Endothelial cell of umbilical vein (primary cell): ENCODE measurements around the gene KCNH2. TPM values are rescaled to one million over a fixed set of nuclear protein-coding genes. Genes with fewer than 3 reads are reported as not detected.

Experiments
- BruUV-seq: library from RNA; stranded (reverse); fragments of 400-500 nt; replicated peaks from 2 replicates; lab custom pipeline; 2021; lab: Mats Ljungman, UMichigan
- CTCF ChIA-PET: fragments of 300-600, 350-600 bp; sonication (Branson Sonifier 250); formaldehyde crosslinking; loops from one replicate; lab custom pipeline; 2021; ENCODE audit warnings: antibody characterized with exemption, inconsistent platforms; lab: Charles Lee
- POLR2A ChIA-PET: fragments of 300-600, 350-600 bp; sonication (Branson Sonifier 250); formaldehyde crosslinking; loops from one replicate; lab custom pipeline; 2021; ENCODE audit warnings: antibody characterized with exemption, inconsistent platforms; lab: Charles Lee
- DNase-seq: peaks from one replicate; pipeline ENCODE4 v3.0.0-alpha.2; 2011; ENCODE audit warnings: low read depth, low spot score
- FAIRE-seq: peaks from 2 replicates; lab custom pipeline; 2011; peaks lifted over from hg19 to GRCh38; lab: Jason Lieb, UNC
- H2AFZ ChIP-seq: 2 replicates; pipeline ENCODE4 v1.6.0; 2012; ENCODE audit warnings: low read depth, low read length, control low read depth, inconsistent platforms
- H3K27ac ChIP-seq: 2 replicates; pipeline ENCODE4 v1.5.1; 2011; ENCODE audit warnings: low read depth, mild to moderate bottlenecking, control low read depth, low read length, moderate library complexity; ENCODE audit not compliant: insufficient read depth
- H3K27me3 ChIP-seq, 2 experiments: 2 replicates each; pipeline versions ENCODE4 v1.6.0 to v1.6.1; 2011; ENCODE audit warnings: low read length in 2 of 2, mixed read lengths in 1 of 2; ENCODE audit not compliant: control insufficient read depth in 2 of 2, insufficient read depth in 2 of 2
- H3K36me3 ChIP-seq, 2 experiments: 2 replicates in 1 of 2; 3 replicates in 1 of 2; pipeline ENCODE4 v1.5.1; 2011; ENCODE audit warnings: low read length in 2 of 2, mild to moderate bottlenecking in 1 of 2, moderate library complexity in 1 of 2; ENCODE audit not compliant: control insufficient read depth in 2 of 2, insufficient read depth in 2 of 2; ENCODE audit errors: extremely low read depth in 1 of 2
- H3K4me1 ChIP-seq: 3 replicates; pipeline ENCODE4 v1.5.1; 2011; ENCODE audit warnings: mild to moderate bottlenecking, low read length; ENCODE audit not compliant: control insufficient read depth, insufficient read depth; ENCODE audit errors: extremely low read depth
- H3K4me2 ChIP-seq: 2 replicates; pipeline ENCODE4 v1.6.1; 2011; ENCODE audit warnings: low read length, control low read depth, mixed read lengths; ENCODE audit not compliant: insufficient read depth
- H3K4me3 ChIP-seq, 3 experiments: fragments of 200-600 bp in 1 of 3; sonication (generic), shearing (Covaris generic) in 1 of 3; replicated peaks in 1 of 3; 2 replicates each; pipeline ENCODE4 v1.5.1; 2011 to 2016; ENCODE audit warnings: control low read depth in 3 of 3, low read length in 3 of 3, mild to moderate bottlenecking in 2 of 3, inconsistent platforms in 1 of 3, low read depth in 1 of 3, moderate library complexity in 1 of 3; ENCODE audit not compliant: insufficient read depth in 1 of 3
- H3K79me2 ChIP-seq: 2 replicates; pipeline ENCODE4 v1.6.0; 2012; ENCODE audit warnings: low read length, inconsistent platforms; ENCODE audit not compliant: control insufficient read depth, insufficient read depth
- H3K9ac ChIP-seq: replicated peaks from 2 replicates; pipeline ENCODE3; 2011; ENCODE audit warnings: low read length, control low read depth; ENCODE audit not compliant: insufficient read depth; ENCODE audit errors: extremely low read depth
- H3K9me1 ChIP-seq: replicated peaks from 3 replicates; pipeline ENCODE4 v1.6.0; 2011; ENCODE audit warnings: mild to moderate bottlenecking, low read length; ENCODE audit not compliant: control insufficient read depth, insufficient read depth; ENCODE audit errors: extremely low read depth
- H3K9me3 ChIP-seq: replicated peaks from 2 replicates; pipeline ENCODE4 v1.5.1; 2012; ENCODE audit warnings: low read length, inconsistent platforms; ENCODE audit not compliant: control insufficient read depth, insufficient read depth
- H4K20me1 ChIP-seq: replicated peaks from 2 replicates; pipeline ENCODE3; 2011; ENCODE audit warnings: mild to moderate bottlenecking, low read length; ENCODE audit not compliant: control insufficient read depth, insufficient read depth; ENCODE audit errors: extremely low read depth
- CTCF ChIP-seq, 2 donors: IDR thresholded peaks; 1 replicate in 1 of 2; 2 replicates in 1 of 2; pipeline ENCODE4 v1.5.1; 2011; ENCODE audit warnings: low read length in 2 of 2, mild to moderate bottlenecking in 2 of 2, moderate library complexity in 2 of 2, control low read depth in 1 of 2, inconsistent platforms in 1 of 2, low read depth in 1 of 2; ENCODE audit not compliant: insufficient read depth in 1 of 2; ENCODE audit errors: extremely low read depth in 1 of 2
- EZH2 ChIP-seq: IDR thresholded peaks from 2 replicates; pipeline ENCODE4 v1.6.1; 2012; ENCODE audit warnings: borderline replicate concordance, low read depth, mild to moderate bottlenecking, moderate library complexity, low read length, inconsistent platforms; ENCODE audit not compliant: severe bottlenecking
- FOS ChIP-seq: IDR thresholded peaks from 2 replicates; pipeline ENCODE4 v1.6.1; 2011; ENCODE audit warnings: mild to moderate bottlenecking, low read length, moderate library complexity, borderline replicate concordance; ENCODE audit not compliant: insufficient read depth
- MYC ChIP-seq: IDR thresholded peaks from one replicate; pipeline ENCODE4 v1.6.1; 2011; ENCODE audit warnings: mild to moderate bottlenecking, low read depth, low read length
- POLR2AphosphoS5 ChIP-seq: IDR thresholded peaks from 2 replicates; pipeline ENCODE4 v1.6.1; 2012; ENCODE audit warnings: low read depth, mild to moderate bottlenecking, control low read depth, low read length, moderate library complexity; ENCODE audit not compliant: insufficient read depth
- dilution Hi-C: fragments of 300-500 bp; cut with MboI; formaldehyde crosslinking; loops from one replicate; pipeline ENCODE4 v1.15.0; 2019; ENCODE audit warnings: low sequenced_read_pairs; ENCODE audit not compliant: extremely low pct_ligation_motif_present
- intact Hi-C: fragments of 100-400 bp; cut with micrococcal nuclease; formaldehyde crosslinking; loops from one replicate; pipeline ENCODE4 v1.10.0; 2022
- polyA plus RNA-seq, 4 experiments: library from polyadenylated mRNA; depleted of rRNA in 3 of 4; stranded (reverse) in 3 of 4; unstranded in 1 of 4; fragments of >200 nt; gene quantifications; 2 replicates each; pipeline versions ENCODE4 v1.2.1 to v1.2.3, GENCODE V29; 2011 to 2012; ENCODE audit warnings: missing spikeins in 1 of 4
- total RNA-seq: library from RNA; stranded (reverse); gene quantifications from 2 replicates; pipeline ENCODE4 v1.2.3, GENCODE V29; 2021
- TF ChIP-seq, protein P1 (sequence below): IDR thresholded peaks from 2 replicates; pipeline ENCODE4 v1.6.1; 2011; ENCODE audit not compliant: insufficient read depth, insufficient read length

The KCNH2 gene
- total and polyA plus RNA-seq, 2 donors (not counting 3 experiments of a cell fraction or from before 2014, with no cell fraction given): 0.03 to 0.09 TPM

- CTCF ChIA-PET: interaction anchor here (2.1 kb wide), 1 partner anchor 30 kb away, joined by 5 read pairs; no protein-coding TSS in a partner anchor
- peaks cover 15 to 22% of the 10 kb centered on the region in 2 experiments for H3K27me3 ChIP-seq
Observed at GRCh38 chr7:150954201-150954985, 23.7 kb downstream of the KCNH2 start.

GRCh38 chr7:150953061-150953997 lies 24.8 kb downstream of the KCNH2 start:
- CTCF ChIA-PET: interaction anchor here (2.1 kb wide), 1 partner anchor 31 kb away, joined by 5 read pairs; no protein-coding TSS in a partner anchor
- no peak overlapping the region for H3K27ac ChIP-seq
- H3K4me3 ChIP-seq: no peak overlapping the region
- dilution Hi-C loops (no loop called here), intact Hi-C loops (no loop called here)
- H3K79me2 ChIP-seq: no peaks in the 10 kb centered on the region
- POLR2A ChIA-PET: no interaction called here
- peaks cover 5 to 14% of the 10 kb centered on the region in 2 experiments for H3K27me3 ChIP-seq
- no peak for FAIRE-seq
- H4K20me1 ChIP-seq: no peaks in the 10 kb centered on the region
- H3K4me1 ChIP-seq: no peaks in the 10 kb centered on the region
- DNase-seq: no peak
- H3K9me1 ChIP-seq: no peaks in the 10 kb centered on the region
- no peaks in the 10 kb centered on the region for H3K36me3 ChIP-seq
- no peaks in the 10 kb centered on the region for H3K9me3 ChIP-seq
- BruUV-seq: no TSS peak
- H2AFZ ChIP-seq: no peak overlapping the region
- no peak overlapping the region for H3K9ac ChIP-seq
- TF ChIP-seq, protein P1, sequence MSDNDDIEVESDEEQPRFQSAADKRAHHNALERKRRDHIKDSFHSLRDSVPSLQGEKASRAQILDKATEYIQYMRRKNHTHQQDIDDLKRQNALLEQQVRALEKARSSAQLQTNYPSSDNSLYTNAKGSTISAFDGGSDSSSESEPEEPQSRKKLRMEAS: no peak
- TF ChIP-seq EZH2 (no peak), MYC (no peak), CTCF (IDR thresholded peaks at IDR 0.05; ENCODE audit: extremely low read depth in 1 of 2, insufficient read depth in 1 of 2, low read depth in 1 of 2, low read length in 2 of 2) (no peak), POLR2AphosphoS5 (no peak)
- H3K4me2 ChIP-seq: no peak overlapping the region

More at GRCh38 chr7:150954201-150954985, 23.7 kb downstream of the KCNH2 start:
- no peak overlapping the region for H3K4me2 ChIP-seq
- dilution Hi-C loops: no loop called here
- no peaks in the 10 kb centered on the region for H3K9me3 ChIP-seq
- DNase-seq (no peak), FAIRE-seq (no peak)
- TF ChIP-seq FOS (no peak), MYC (no peak), POLR2AphosphoS5 (no peak)
- POLR2A ChIA-PET: interaction anchor here (0.5 kb wide), 1 partner anchor 67 kb away, joined by 3 read pairs; no protein-coding TSS in a partner anchor
- no peaks in the 10 kb centered on the region for H3K36me3 ChIP-seq
- no peaks in the 10 kb centered on the region for H3K79me2 ChIP-seq
- H2AFZ ChIP-seq: no peak overlapping the region
- H3K4me1 ChIP-seq: no peaks in the 10 kb centered on the region
- BruUV-seq: no TSS peak
- intact Hi-C loops: no loop called here
- H3K9ac ChIP-seq: no peak overlapping the region
- no peaks in the 10 kb centered on the region for H4K20me1 ChIP-seq
- no peaks in the 10 kb centered on the region for H3K9me1 ChIP-seq
- H3K4me3 ChIP-seq: no peak overlapping the region
- no peak overlapping the region for H3K27ac ChIP-seq
